ENCODE measurements around the gene SETX. TPM values are rescaled to one million over a fixed set of nuclear protein-coding genes. Genes with fewer than 3 reads are reported as not detected.

Gene SETX
- total and polyA plus RNA-seq, 10 of the 15 experiments (the other 5 are each of a cell fraction or from before 2014, with no cell fraction given), result 15.8 to 75.7 (median 37.0) TPM

GRCh38 chr9:132372177-132373095 is 17.6 kb upstream of the SETX start:
- no peaks in the 10 kb centered on the region for H4K20me1 ChIP-seq (ENCODE audit: control insufficient read depth, insufficient read depth)
- H2AFZ ChIP-seq (ENCODE audit: control insufficient read depth, low read depth, low read length), result peak overlapping the region; percentile 55
- peak overlapping the region; percentile 47 for H3K27ac ChIP-seq (ENCODE audit: control insufficient read depth, insufficient read depth)
- no peak for DNase-seq (ENCODE audit: low read depth, low spot score)
- ATAC-seq, result peak; percentile 14; the same call in 1 of the 3 replicates
- BruUV-seq (replicated peaks), result no TSS peak
- ChIA-PET POLR2A (interaction anchor here (0.9 to 2.9 kb wide), 5 partner anchors 9 to 36 kb away, joined by 3 to 18 read pairs (median 16); partner anchors contain the start of gene SETX), RAD21 (ENCODE audit: unreplicated experiment) (interaction anchor here (0.7 to 3.2 kb wide), 5 partner anchors 10 to 22 kb away, joined by 3 to 15 read pairs (median 7); partner anchors contain the start of gene SETX), CTCF (interaction anchor here (1.1 to 1.6 kb wide), 2 partner anchors 12 to 40 kb away, joined by 3 to 6 read pairs; no protein-coding TSS in a partner anchor), SMC1A (ENCODE audit: uncharacterized antibody, unreplicated experiment) (interaction anchor here (0.5 to 4.1 kb wide), 3 partner anchors 10 to 327 kb away, joined by 3 to 43 read pairs (median 41); partner anchors contain the start of gene SETX)
- no peaks in the 10 kb centered on the region for H3K9me3 ChIP-seq (replicated peaks; ENCODE audit: control insufficient read depth, insufficient read depth, low read length)
- WGBS (ENCODE audit: insufficient coverage, insufficient replicate concordance, low lambda C conversion rate, missing lambda C conversion rate), result 58% methylated on average over 13 of the region's 14 CpGs
- H3K36me3 ChIP-seq (ENCODE audit: control insufficient read depth in 2 of 2, insufficient read depth in 2 of 2, low read length in 1 of 2), result peaks cover 3 to 7% of the 10 kb centered on the region in 2 experiments; a peak in 3 of 4 replicates
- no peak for TF ChIP-seq RFX5 (IDR thresholded peaks at IDR 0.05; ENCODE audit: low read depth, low read length)
- TF ChIP-seq ETV6 (conservative IDR thresholded peaks at IDR 0.05 in 1 of 2, IDR thresholded peaks at IDR 0.05 in 1 of 2; ENCODE audit: borderline replicate concordance in 1 of 2, low read depth in 1 of 2), result 0 out of 4 replicates have a peak, but pooled peaks of 1 of the 2 experiments have one; percentile 12
- no peak for TF ChIP-seq MEF2A (IDR thresholded peaks at IDR 0.05; ENCODE audit: insufficient read depth, low read depth, low read length)
- TF ChIP-seq BHLHE40 (IDR thresholded peaks at IDR 0.05; ENCODE audit: borderline replicate concordance in 1 of 2, low read depth in 2 of 2, low read length in 1 of 2), result peak in 1 of 2 experiments; percentile 12; a peak in 1 of 4 replicates
- TF ChIP-seq NFXL1 (IDR thresholded peaks at IDR 0.05; ENCODE audit: borderline replicate concordance), result no peak
- FAIRE-seq, result no peak
- H3K27me3 ChIP-seq (replicated peaks in 1 of 2; ENCODE audit: control insufficient read depth in 2 of 2, insufficient read depth in 2 of 2, low read length in 1 of 2), result no peaks in the 10 kb centered on the region
- H3K4me1 ChIP-seq (ENCODE audit: control insufficient read depth, insufficient read depth, low read length), result peaks cover 18% of the 10 kb centered on the region
- H3K4me2 ChIP-seq (ENCODE audit: control insufficient read depth, insufficient read depth), result peak overlapping the region; percentile 41
- no peaks in the 10 kb centered on the region for H3K79me2 ChIP-seq (ENCODE audit: control insufficient read depth, insufficient read depth, low read length)
- intact Hi-C loops (cut with micrococcal nuclease; ENCODE audit: unreplicated experiment) (loop anchor here (1.0 kb wide), 1 partner anchor 21 kb away; no protein-coding TSS in a partner anchor), in situ Hi-C loops (cut with MboI) (no loop called here)
- H3K9ac ChIP-seq (ENCODE audit: control insufficient read depth, insufficient read depth, low read length), result peak overlapping the region; percentile 7; the same call in 1 of the 2 replicates
- H3K4me3 ChIP-seq, result no peak overlapping the region

Measured in GM12878 (cell line).